ENCODE results near the gene NELFCD.

The NELFCD gene

GRCh38 chr20:59026904-59027740 lies 46.1 kb downstream of the NELFCD start:
- H3K36me3 ChIP-seq (ENCODE audit: low read length) = peaks cover 52% of the 10 kb centered on the region
- no peaks in the 10 kb centered on the region for H3K27me3 ChIP-seq (ENCODE audit: low read length)
- H3K9me3 ChIP-seq (ENCODE audit: insufficient read depth, low read length) = no peaks in the 10 kb centered on the region
- no peak overlapping the region for H3K4me3 ChIP-seq (ENCODE audit: insufficient read depth, low read length, poor library complexity, severe bottlenecking)
- H2AFZ ChIP-seq (ENCODE audit: low read depth, low read length, severe bottlenecking) = no peak overlapping the region
- peaks cover 27% of the 10 kb centered on the region for H3F3A ChIP-seq (ENCODE audit: insufficient read depth)
- H3K9me2 ChIP-seq (replicated peaks; ENCODE audit: insufficient read depth, low read length) = no peaks in the 10 kb centered on the region
- H3K27ac ChIP-seq (ENCODE audit: low read depth, low read length) = no peak overlapping the region
- TF ChIP-seq, protein P1, sequence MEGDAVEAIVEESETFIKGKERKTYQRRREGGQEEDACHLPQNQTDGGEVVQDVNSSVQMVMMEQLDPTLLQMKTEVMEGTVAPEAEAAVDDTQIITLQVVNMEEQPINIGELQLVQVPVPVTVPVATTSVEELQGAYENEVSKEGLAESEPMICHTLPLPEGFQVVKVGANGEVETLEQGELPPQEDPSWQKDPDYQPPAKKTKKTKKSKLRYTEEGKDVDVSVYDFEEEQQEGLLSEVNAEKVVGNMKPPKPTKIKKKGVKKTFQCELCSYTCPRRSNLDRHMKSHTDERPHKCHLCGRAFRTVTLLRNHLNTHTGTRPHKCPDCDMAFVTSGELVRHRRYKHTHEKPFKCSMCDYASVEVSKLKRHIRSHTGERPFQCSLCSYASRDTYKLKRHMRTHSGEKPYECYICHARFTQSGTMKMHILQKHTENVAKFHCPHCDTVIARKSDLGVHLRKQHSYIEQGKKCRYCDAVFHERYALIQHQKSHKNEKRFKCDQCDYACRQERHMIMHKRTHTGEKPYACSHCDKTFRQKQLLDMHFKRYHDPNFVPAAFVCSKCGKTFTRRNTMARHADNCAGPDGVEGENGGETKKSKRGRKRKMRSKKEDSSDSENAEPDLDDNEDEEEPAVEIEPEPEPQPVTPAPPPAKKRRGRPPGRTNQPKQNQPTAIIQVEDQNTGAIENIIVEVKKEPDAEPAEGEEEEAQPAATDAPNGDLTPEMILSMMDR (IDR thresholded peaks at IDR 0.05; ENCODE audit: insufficient read depth, low read length, poor library complexity, severe bottlenecking) = no peak
- TF ChIP-seq EZH2phosphoT487 (conservative IDR thresholded peaks at IDR 0.05; ENCODE audit: low read length) = no peak
- no peak overlapping the region for H3K9ac ChIP-seq (ENCODE audit: low read length)
- H3K4me2 ChIP-seq (ENCODE audit: low read depth, low read length, poor library complexity, severe bottlenecking) = no peak overlapping the region
- H3K79me2 ChIP-seq (ENCODE audit: insufficient read depth, low read length) = peaks cover 70% of the 10 kb centered on the region
- peaks cover 24% of the 10 kb centered on the region for H4K20me1 ChIP-seq (ENCODE audit: low read depth, low read length)

DNA sequence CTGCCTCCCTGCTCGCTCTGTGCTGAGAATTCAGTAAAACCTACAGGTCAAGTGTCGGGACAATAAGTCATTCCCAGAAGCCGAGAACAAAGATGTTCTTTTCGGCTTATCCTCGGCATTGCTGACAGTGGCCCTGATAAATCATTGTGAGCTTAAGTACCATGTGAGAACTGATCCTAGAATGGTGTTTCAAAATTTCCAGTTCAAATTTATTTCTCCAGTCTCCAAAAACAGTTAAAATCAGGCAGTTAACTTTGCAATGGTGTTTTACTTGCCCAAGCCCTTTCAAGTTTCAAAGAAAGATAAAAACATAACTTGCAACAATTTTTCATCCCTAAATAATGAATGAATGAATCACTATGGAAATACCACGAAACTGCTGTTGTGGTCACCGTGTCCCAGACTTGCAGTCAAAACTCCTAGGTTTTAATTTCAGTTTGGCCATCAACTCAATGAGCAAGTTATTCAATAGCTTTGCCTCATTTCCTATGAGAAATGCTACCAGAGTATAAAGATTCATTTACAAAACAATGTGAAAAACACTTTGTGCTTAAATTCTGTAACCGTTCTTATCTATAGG lies 46.8 kb downstream of the NELFCD start:
- Histone ChIP-seq H3F3A (ENCODE audit: insufficient read depth) (peaks cover 29% of the 10 kb centered on the region), H3K36me3 (ENCODE audit: low read length) (peaks cover 52% of the 10 kb centered on the region), H3K9me2 (replicated peaks; ENCODE audit: insufficient read depth, low read length) (no peaks in the 10 kb centered on the region), H2AFZ (ENCODE audit: low read depth, low read length, severe bottlenecking) (no peak overlapping the region), H3K79me2 (ENCODE audit: insufficient read depth, low read length) (peaks cover 70% of the 10 kb centered on the region), H3K4me3 (ENCODE audit: insufficient read depth, low read length, poor library complexity, severe bottlenecking) (no peak overlapping the region), H3K27ac (ENCODE audit: low read depth, low read length) (no peak overlapping the region), H3K4me2 (ENCODE audit: low read depth, low read length, poor library complexity, severe bottlenecking) (peak overlapping the region; percentile 97), H4K20me1 (ENCODE audit: low read depth, low read length) (peaks cover 24% of the 10 kb centered on the region), H3K9me3 (ENCODE audit: insufficient read depth, low read length) (no peaks in the 10 kb centered on the region), H3K9ac (ENCODE audit: low read length) (no peak overlapping the region), H3K27me3 (ENCODE audit: low read length) (no peaks in the 10 kb centered on the region)
- no peak for TF ChIP-seq EZH2phosphoT487 (conservative IDR thresholded peaks at IDR 0.05; ENCODE audit: low read length)
- TF ChIP-seq, protein P1 (IDR thresholded peaks at IDR 0.05; ENCODE audit: insufficient read depth, low read length, poor library complexity, severe bottlenecking) = no peak

GRCh38 chr20:59028812-59029211 lies 47.8 kb downstream of the NELFCD start:
- peak overlapping the region; percentile 9; the same call in 1 of the 2 replicates for H3K27ac ChIP-seq (ENCODE audit: low read depth, low read length)
- H3K4me2 ChIP-seq (ENCODE audit: low read depth, low read length, poor library complexity, severe bottlenecking) = peak overlapping the region; percentile 97
- H3K36me3 ChIP-seq (ENCODE audit: low read length) = peaks cover 55% of the 10 kb centered on the region
- H4K20me1 ChIP-seq (ENCODE audit: low read depth, low read length) = peaks cover 24% of the 10 kb centered on the region
- H3K9ac ChIP-seq (ENCODE audit: low read length) = peak overlapping the region; percentile 32; the same call in 1 of the 2 replicates
- no peak overlapping the region for H2AFZ ChIP-seq (ENCODE audit: low read depth, low read length, severe bottlenecking)
- H3K9me2 ChIP-seq (replicated peaks; ENCODE audit: insufficient read depth, low read length) = no peaks in the 10 kb centered on the region
- peaks cover 39% of the 10 kb centered on the region for H3F3A ChIP-seq (ENCODE audit: insufficient read depth)
- no peaks in the 10 kb centered on the region for H3K27me3 ChIP-seq (ENCODE audit: low read length)
- peaks cover 70% of the 10 kb centered on the region for H3K79me2 ChIP-seq (ENCODE audit: insufficient read depth, low read length)
- TF ChIP-seq, protein P1 (IDR thresholded peaks at IDR 0.05; ENCODE audit: insufficient read depth, low read length, poor library complexity, severe bottlenecking) = no peak
- TF ChIP-seq EZH2phosphoT487 (conservative IDR thresholded peaks at IDR 0.05; ENCODE audit: low read length) = no peak
- no peak overlapping the region for H3K4me3 ChIP-seq (ENCODE audit: insufficient read depth, low read length, poor library complexity, severe bottlenecking)
- no peaks in the 10 kb centered on the region for H3K9me3 ChIP-seq (ENCODE audit: insufficient read depth, low read length)

Data from SU-DHL-6 (cell line).